Muscle of leg (tissue), 16 donors: ENCODE data around the gene AIG1. TPM values are rescaled to one million over a fixed set of nuclear protein-coding genes. Genes with fewer than 3 reads are reported as not detected.
"Not testable (repeated sequence)": the region's sequence is repeated elsewhere in the genome, so short reads cannot be mapped to it uniquely, and the experiment has no call there.

Source experiments
- DNase-seq: peaks from one replicate; pipeline ENCODE4 v3.0.0; 2013
- H3K27ac ChIP-seq: one replicate; pipeline ENCODE4 v1.5.1; 2013; ENCODE audit warnings: mild to moderate bottlenecking, low read length, control low read depth
- H3K27me3 ChIP-seq: one replicate; pipeline ENCODE4 v1.6.1; 2013; ENCODE audit warnings: low read length; ENCODE audit not compliant: control insufficient read depth, insufficient read depth
- H3K36me3 ChIP-seq: one replicate; pipeline ENCODE4 v1.6.1; 2013; ENCODE audit warnings: low read length; ENCODE audit not compliant: control insufficient read depth, insufficient read depth
- H3K4me1 ChIP-seq: one replicate; pipeline ENCODE4 v1.6.1; 2013; ENCODE audit warnings: low read length; ENCODE audit not compliant: control insufficient read depth, insufficient read depth
- H3K4me3 ChIP-seq: one replicate; pipeline ENCODE4 v1.5.1; 2013; ENCODE audit warnings: low read length, control low read depth
- H3K9me3 ChIP-seq: replicated peaks from 2 replicates; pipeline ENCODE4 v1.6.1; 2013; ENCODE audit warnings: low read depth, low read length; ENCODE audit not compliant: control insufficient read depth
- WGBS: methylation state at CpG from one replicate; pipeline ENCODE4 v1.1.5; 2013; ENCODE audit warnings: missing lambda C conversion rate; ENCODE audit not compliant: insufficient coverage; 5-methylcytosine and 5-hydroxymethylcytosine counted together
- long read RNA-seq, 11 donors: transcript quantifications; one replicate each; lab custom pipeline, GENCODE V29; 2026
- polyA plus RNA-seq, 8 donors: library from polyadenylated mRNA; unstranded; fragments of 120-200 nt; gene quantifications; one replicate each; pipeline versions ENCODE4 v1.2.1 to v1.2.3, GENCODE V29; 2013; ENCODE audit warnings: inconsistent platforms in 1 of 8, low replicate concordance in 1 of 8; ENCODE audit not compliant: insufficient read length in 8 of 8, insufficient read depth in 1 of 8
- total RNA-seq: library from RNA; stranded (reverse); fragments of 120-200 nt; gene quantifications from one replicate; pipeline ENCODE4 v1.2.4, GENCODE V29; 2013

The AIG1 gene, protein sequence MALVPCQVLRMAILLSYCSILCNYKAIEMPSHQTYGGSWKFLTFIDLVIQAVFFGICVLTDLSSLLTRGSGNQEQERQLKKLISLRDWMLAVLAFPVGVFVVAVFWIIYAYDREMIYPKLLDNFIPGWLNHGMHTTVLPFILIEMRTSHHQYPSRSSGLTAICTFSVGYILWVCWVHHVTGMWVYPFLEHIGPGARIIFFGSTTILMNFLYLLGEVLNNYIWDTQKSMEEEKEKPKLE
- 32.9 TPM for total RNA-seq
- 10 to 100 TPM; 24.1 to 35.0 (median 30.1) TPM for polyA plus RNA-seq
- long read RNA-seq, donor 1, partial matches to known transcripts = 0 of 5 reads
- long read RNA-seq, donor 1, other reads (novel, unspliced or antisense) = 0 of 5 reads
- long read RNA-seq, donor 2, partial matches to known transcripts = 0 of 3 reads
- long read RNA-seq, donor 2, other reads (novel, unspliced or antisense) = 0 of 3 reads
- long read RNA-seq, donor 3, transcript AIG1-202 (6 exons, 1,395 nt) = major isoform, 7 of 22 reads
- long read RNA-seq, donor 3, partial matches to known transcripts = 9 of 22 reads
- long read RNA-seq, donor 3, other reads (novel, unspliced or antisense) = 0 of 22 reads
- long read RNA-seq, donor 4, partial matches to known transcripts = 0 of 7 reads
- long read RNA-seq, donor 4, other reads (novel, unspliced or antisense) = 0 of 7 reads
- long read RNA-seq, donor 5, transcript AIG1-202 (6 exons, 1,395 nt) = major isoform, 13 of 43 reads
- long read RNA-seq, donor 5, partial matches to known transcripts = 24 of 43 reads
- long read RNA-seq, donor 5, other reads (novel, unspliced or antisense) = 0 of 43 reads
- long read RNA-seq, donor 6, transcript AIG1-203 (2 exons, 559 nt) = minor isoform, 5 of 33 reads
- long read RNA-seq, donor 6, transcript AIG1-202 (6 exons, 1,395 nt) = major isoform, 15 of 33 reads
- long read RNA-seq, donor 6, partial matches to known transcripts = 10 of 33 reads
- long read RNA-seq, donor 6, other reads (novel, unspliced or antisense) = 0 of 33 reads
- long read RNA-seq, donor 7, transcript AIG1-202 (6 exons, 1,395 nt) = major isoform, 6 of 26 reads
- long read RNA-seq, donor 7, partial matches to known transcripts = 16 of 26 reads
- long read RNA-seq, donor 7, other reads (novel, unspliced or antisense) = 0 of 26 reads
- long read RNA-seq, donor 8, transcript AIG1-203 (2 exons, 559 nt) = major isoform, 5 of 12 reads
- long read RNA-seq, donor 8, transcript AIG1-202 (6 exons, 1,395 nt) = major isoform, 5 of 12 reads
- long read RNA-seq, donor 8, partial matches to known transcripts = 0 of 12 reads
- long read RNA-seq, donor 8, other reads (novel, unspliced or antisense) = 0 of 12 reads
- long read RNA-seq, donor 9, transcript AIG1-202 (6 exons, 1,395 nt) = major isoform, 7 of 18 reads
- long read RNA-seq, donor 9, partial matches to known transcripts = 8 of 18 reads
- long read RNA-seq, donor 9, other reads (novel, unspliced or antisense) = 0 of 18 reads
- long read RNA-seq, donor 10, transcript AIG1-208 (4 exons, 3,393 nt) = major isoform, 5 of 20 reads
- long read RNA-seq, donor 10, transcript AIG1-202 (6 exons, 1,395 nt) = major isoform, 5 of 20 reads
- long read RNA-seq, donor 10, partial matches to known transcripts = 7 of 20 reads
- long read RNA-seq, donor 10, other reads (novel, unspliced or antisense) = 0 of 20 reads
- long read RNA-seq, donor 11, partial matches to known transcripts = 7 of 13 reads
- long read RNA-seq, donor 11, other reads (novel, unspliced or antisense) = 0 of 13 reads

DNA sequence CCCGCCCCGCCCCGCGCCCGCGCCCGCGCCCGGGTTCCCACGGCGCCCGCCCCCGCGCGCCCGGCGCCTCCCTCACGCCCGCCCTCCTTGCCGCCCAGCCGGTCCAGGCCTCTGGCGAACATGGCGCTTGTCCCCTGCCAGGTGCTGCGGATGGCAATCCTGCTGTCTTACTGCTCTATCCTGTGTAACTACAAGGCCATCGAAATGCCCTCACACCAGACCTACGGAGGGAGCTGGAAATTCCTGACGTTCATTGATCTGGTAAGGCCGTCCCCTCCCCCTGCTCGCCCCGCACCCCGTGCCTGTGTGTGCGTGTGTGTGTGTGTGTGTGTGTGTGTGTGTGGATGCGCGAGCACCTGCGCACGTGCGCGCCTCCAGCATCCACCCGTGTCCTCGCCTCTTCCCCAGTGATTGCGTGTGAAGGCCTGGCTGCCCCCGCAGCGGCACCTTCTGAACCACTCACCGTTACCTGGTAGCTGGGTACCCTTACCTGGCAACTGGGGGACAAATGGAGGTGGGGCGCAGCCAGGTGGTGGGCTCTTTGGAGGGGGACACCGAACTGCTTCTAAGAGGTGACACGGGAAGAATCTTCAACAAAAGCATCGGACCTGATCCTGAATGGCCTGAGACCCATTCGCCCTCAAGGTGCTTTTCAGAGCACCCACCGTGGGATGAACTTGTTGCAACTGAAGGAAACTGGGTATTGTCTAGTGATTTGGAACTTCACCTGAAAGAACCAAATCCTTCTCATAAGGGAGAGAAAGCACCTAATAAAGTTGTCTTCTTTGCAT is at the start of gene AIG1:
Gene AIG1, plus strand, starts transcription at position 84 of the 791 bp plus-strand sequence. Its CDS starts 37 bp downstream, at position 121.
- peaks cover 7% of the 10 kb centered on the region for H3K4me1 ChIP-seq
- H3K27ac ChIP-seq = peak within 1 kb of the TSS; percentile 96
- WGBS = 4% methylated on average over 32 of the region's 50 CpGs
- no peaks in the 10 kb centered on the region for H3K9me3 ChIP-seq
- DNase-seq = peak; percentile 78
- peak within 1 kb of the TSS; percentile 99 for H3K4me3 ChIP-seq
- H3K27me3 ChIP-seq = no peaks in the 10 kb centered on the region
- H3K36me3 ChIP-seq = no peaks in the 10 kb centered on the region

GRCh38 chr6:143014764-143015163 is 45.9 kb upstream of the AIG1 start:
- Histone ChIP-seq H3K27ac (no peak overlapping the region), H3K4me1 (no peaks in the 10 kb centered on the region), H3K4me3 (no peak overlapping the region), H3K36me3 (no peaks in the 10 kb centered on the region), H3K9me3 (no peaks in the 10 kb centered on the region), H3K27me3 (no peaks in the 10 kb centered on the region)
- no CpG with 5 or more reads among the region's 2 CpGs for WGBS
- no peak for DNase-seq

DNA sequence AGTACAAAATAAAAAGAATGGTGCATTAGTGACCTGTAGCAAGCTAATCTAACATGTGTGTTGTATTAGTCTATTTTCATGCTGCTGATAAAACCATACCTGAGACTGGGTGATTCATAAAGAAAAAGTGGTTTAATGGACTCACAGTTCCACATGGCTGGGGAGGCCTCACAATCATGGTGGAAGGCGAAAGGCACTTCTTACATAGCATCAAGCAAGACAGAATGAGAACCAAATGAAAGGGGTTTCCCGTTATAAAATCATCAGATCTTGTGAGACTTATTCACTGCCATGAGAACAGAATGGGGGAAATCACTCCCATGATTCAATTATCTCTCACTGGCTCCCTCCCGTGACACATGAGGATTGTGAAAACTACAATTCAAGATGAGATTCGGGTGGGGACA is 45.4 kb upstream of the AIG1 start:
- Histone ChIP-seq H3K4me1 (no peaks in the 10 kb centered on the region), H3K4me3 (no peak overlapping the region), H3K36me3 (no peaks in the 10 kb centered on the region), H3K9me3 (no peaks in the 10 kb centered on the region), H3K27ac (no peak overlapping the region), H3K27me3 (no peaks in the 10 kb centered on the region)
- WGBS = no CpG with 5 or more reads among the region's 4 CpGs
- DNase-seq = no peak

DNA sequence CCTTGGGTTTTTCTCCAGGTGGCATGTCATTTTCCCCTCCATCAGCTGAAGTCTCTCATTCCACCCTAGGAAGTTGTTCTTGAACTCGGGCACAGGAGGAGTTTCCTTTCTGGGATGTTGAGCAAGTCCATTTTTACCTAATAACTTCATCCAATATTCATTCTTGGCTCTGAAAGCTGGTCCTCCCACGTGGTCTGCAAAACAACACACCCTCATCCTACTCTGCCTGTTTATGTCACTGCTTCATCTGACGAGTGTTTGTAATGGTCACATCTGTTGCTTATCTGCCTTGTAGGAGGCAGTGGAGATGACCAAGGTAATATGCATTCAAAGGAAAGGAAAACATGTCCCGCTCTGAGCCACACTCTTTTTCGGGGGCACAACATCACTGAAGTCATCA is 41.7 kb upstream of the AIG1 start:
- WGBS = 33% methylated on average over 1 of the region's 5 CpGs
- Histone ChIP-seq H3K4me3 (no peak overlapping the region), H3K4me1 (no peaks in the 10 kb centered on the region), H3K36me3 (no peaks in the 10 kb centered on the region), H3K27ac (no peak overlapping the region), H3K27me3 (no peaks in the 10 kb centered on the region), H3K9me3 (no peaks in the 10 kb centered on the region)
- no peak for DNase-seq

- H3K9me3 ChIP-seq, DNase-seq, H3K27ac ChIP-seq, H3K36me3 ChIP-seq, H3K27me3 ChIP-seq, H3K4me3 ChIP-seq, H3K4me1 ChIP-seq: not testable (repeated sequence)
- WGBS = no CpG with 5 or more reads among the region's 2 CpGs
Observed at GRCh38 chr6:143020862-143021261, 39.8 kb upstream of the AIG1 start.

GRCh38 chr6:143021543-143021942 is 39.1 kb upstream of the AIG1 start:
- Histone ChIP-seq H3K4me1 (no peaks in the 10 kb centered on the region), H3K27me3 (no peaks in the 10 kb centered on the region), H3K4me3 (no peak overlapping the region), H3K9me3 (no peaks in the 10 kb centered on the region), H3K27ac (no peak overlapping the region), H3K36me3 (no peaks in the 10 kb centered on the region)
- WGBS = 100% methylated on average over 3 of the region's 6 CpGs
- DNase-seq = no peak

DNA sequence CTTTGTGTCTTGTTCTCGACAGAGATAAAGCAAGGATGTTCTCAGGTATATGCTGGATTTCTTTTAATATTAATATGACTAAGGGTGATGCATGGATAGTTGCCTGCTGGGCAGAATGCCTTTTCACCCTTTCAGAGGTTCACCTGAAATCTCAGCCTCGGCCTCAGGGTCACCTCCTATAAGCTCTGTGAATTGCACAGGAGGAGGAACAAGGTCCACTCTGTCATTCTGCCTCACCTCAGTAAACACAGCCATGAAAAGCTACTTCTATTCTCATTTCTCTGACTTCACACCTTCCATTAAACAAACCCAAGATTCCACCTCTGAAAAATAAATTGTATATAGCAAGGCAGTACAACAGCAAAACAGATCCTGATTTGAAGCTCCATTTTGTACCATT is 38.1 kb upstream of the AIG1 start:
- Histone ChIP-seq H3K27me3 (no peaks in the 10 kb centered on the region), H3K9me3 (no peaks in the 10 kb centered on the region), H3K27ac (no peak overlapping the region), H3K4me1 (peaks cover 3% of the 10 kb centered on the region), H3K36me3 (no peaks in the 10 kb centered on the region), H3K4me3 (no peak overlapping the region)
- no peak for DNase-seq
- 80% methylated on average over 1 of the region's 2 CpGs for WGBS

DNA sequence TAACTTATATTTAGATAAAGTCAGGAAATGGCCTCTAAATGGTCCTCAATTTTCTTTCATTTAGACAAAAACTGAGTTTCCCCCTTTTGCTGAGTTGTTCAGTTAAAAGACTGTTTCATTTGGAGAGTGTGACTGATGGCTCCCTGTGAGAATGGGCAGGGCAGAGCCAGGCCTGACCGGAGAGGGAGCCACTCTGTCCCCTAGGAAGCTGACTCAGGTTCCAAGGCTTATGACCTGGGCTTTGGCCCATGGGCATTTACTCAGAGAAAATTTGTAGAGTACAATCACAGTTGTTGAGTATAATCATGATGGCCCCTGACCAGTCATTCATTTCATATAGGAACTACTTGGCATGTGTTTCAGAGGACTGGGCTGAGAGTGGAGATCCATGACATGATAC is 37.0 kb upstream of the AIG1 start:
- Histone ChIP-seq H3K9me3 (no peaks in the 10 kb centered on the region), H3K27ac (no peak overlapping the region), H3K36me3 (no peaks in the 10 kb centered on the region), H3K4me3 (no peak overlapping the region), H3K27me3 (no peaks in the 10 kb centered on the region), H3K4me1 (peaks cover 3% of the 10 kb centered on the region)
- 86% methylated on average over 1 of the region's 1 CpG for WGBS
- no peak for DNase-seq

DNA sequence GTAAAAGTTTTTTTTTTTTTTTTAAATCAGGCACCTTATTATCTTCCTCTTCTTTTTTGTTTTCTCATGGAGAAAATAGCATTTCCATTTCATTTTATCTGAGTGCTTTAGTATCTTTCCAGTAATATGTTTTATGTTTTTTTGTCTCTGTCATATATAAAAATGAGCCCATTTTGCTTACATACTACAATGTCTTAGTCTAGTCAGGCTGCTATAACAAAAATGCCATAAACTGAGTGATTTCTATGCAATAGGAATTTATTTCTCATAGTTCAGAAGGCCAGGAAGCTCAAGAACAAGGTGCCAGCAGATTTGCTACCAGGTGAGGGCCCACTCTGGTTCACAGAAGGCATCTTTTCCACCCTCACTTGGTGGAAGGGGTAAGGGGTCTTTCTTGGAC is 35.7 kb upstream of the AIG1 start:
- peaks cover 3% of the 10 kb centered on the region for H3K4me1 ChIP-seq

More for the DNA sequence above, 35.7 kb upstream of the AIG1 start:
- Histone ChIP-seq H3K4me3 (no peak overlapping the region), H3K9me3 (no peaks in the 10 kb centered on the region), H3K36me3 (no peaks in the 10 kb centered on the region), H3K27me3 (no peaks in the 10 kb centered on the region), H3K27ac (no peak overlapping the region)
- no peak for DNase-seq
